OCI-LY1 (cell line): Measurements from ENCODE around the gene LMNA.

Experiments used
- H2AFZ ChIP-seq: fragments of 200-600 bp; sonication (generic), shearing (Covaris generic); 2 replicates; pipeline ENCODE4 v1.6.0; 2014; ENCODE audit warnings: antibody characterized with exemption, mild to moderate bottlenecking, low read length
- H3F3A ChIP-seq: fragments of 200-600 bp; sonication (generic), shearing (Covaris generic); 2 replicates; pipeline ENCODE4 v1.6.0; 2014; ENCODE audit warnings: mild to moderate bottlenecking, antibody characterized with exemption, low read length, moderate library complexity; ENCODE audit not compliant: insufficient read depth
- H3K27ac ChIP-seq: fragments of 200-600 bp; sonication (generic); 2 replicates; pipeline ENCODE4 v1.5.1; 2014; ENCODE audit warnings: low read length, mixed run types, mild to moderate bottlenecking, low read depth; ENCODE audit not compliant: poor library complexity, severe bottlenecking
- H3K27me3 ChIP-seq: fragments of 200-600 bp; sonication (generic); 2 replicates; pipeline ENCODE4 v1.6.0; 2014; ENCODE audit warnings: antibody characterized with exemption, mild to moderate bottlenecking, low read length, moderate library complexity; ENCODE audit not compliant: insufficient read depth
- H3K36me3 ChIP-seq: fragments of 200-600 bp; sonication (generic); 2 replicates; pipeline ENCODE4 v1.6.1; 2014; ENCODE audit warnings: mild to moderate bottlenecking, antibody characterized with exemption, low read length, moderate library complexity, mixed read lengths; ENCODE audit not compliant: insufficient read depth
- H3K4me1 ChIP-seq: fragments of 200-600 bp; sonication (generic); 2 replicates; pipeline ENCODE4 v1.5.1; 2014; ENCODE audit warnings: mild to moderate bottlenecking, low read length, moderate library complexity; ENCODE audit not compliant: insufficient read depth, severe bottlenecking
- H3K4me2 ChIP-seq: fragments of 200-600 bp; sonication (generic), shearing (Covaris generic); 2 replicates; pipeline ENCODE4 v1.6.1; 2014; ENCODE audit warnings: low read length
- H3K4me3 ChIP-seq: fragments of 200-600 bp; sonication (generic); 2 replicates; pipeline ENCODE4 v1.5.1; 2014; ENCODE audit warnings: low read length, low read depth, mild to moderate bottlenecking, mixed read lengths; ENCODE audit not compliant: poor library complexity, severe bottlenecking
- H3K79me2 ChIP-seq: fragments of 200-600 bp; shearing (Covaris generic); 2 replicates; pipeline ENCODE4 v1.6.1; 2016; ENCODE audit warnings: mixed run types, low read length, mixed read lengths; ENCODE audit not compliant: insufficient read depth
- H3K9ac ChIP-seq: fragments of 200-600 bp; sonication (generic), shearing (Covaris generic); 2 replicates; pipeline ENCODE4 v1.6.1; 2014; ENCODE audit warnings: mild to moderate bottlenecking, low read length, mixed read lengths
- H3K9me2 ChIP-seq: fragments of 200-600 bp; sonication (generic), shearing (Covaris generic); 2 replicates; pipeline ENCODE4 v1.6.1; 2014; ENCODE audit warnings: low read depth, mild to moderate bottlenecking, low read length, mixed read lengths
- H3K9me3 ChIP-seq: fragments of 200-600 bp; shearing (Covaris generic); 2 replicates; pipeline ENCODE4 v1.6.1; 2014; ENCODE audit warnings: low read length, mixed read lengths
- H4K20me1 ChIP-seq: fragments of 200-600 bp; sonication (generic), shearing (Covaris generic); 2 replicates; pipeline ENCODE4 v1.6.0; 2016; ENCODE audit warnings: mild to moderate bottlenecking, low read length; ENCODE audit not compliant: insufficient read depth
- CTCF ChIP-seq: fragments of 200-600 bp; sonication (generic), shearing (Covaris generic); IDR thresholded peaks from 2 replicates; pipeline ENCODE4 v1.5.1; 2017; ENCODE audit warnings: mild to moderate bottlenecking, antibody characterized with exemption, low read length, moderate library complexity, mixed read lengths
- EZH2 ChIP-seq: fragments of 200-600 bp; sonication (generic), shearing (Covaris generic); IDR thresholded peaks from 2 replicates; pipeline ENCODE4 v1.8.0; 2017; ENCODE audit warnings: borderline replicate concordance, mixed run types, mild to moderate bottlenecking, antibody characterized with exemption, low read length, moderate library complexity, mixed read lengths

LMNA gene

GRCh38 chr1:156126043-156126629, 11.6 kb downstream of the LMNA start:
- Histone ChIP-seq H3K4me1 (peaks cover 18% of the 10 kb centered on the region), H3K27me3 (0 out of 2 replicates have a peak, but pooled peaks cover 4% of the 10 kb centered on the region), H3K9ac (no peak overlapping the region), H3K4me3 (no peak overlapping the region), H3K79me2 (no peaks in the 10 kb centered on the region), H4K20me1 (no peaks in the 10 kb centered on the region), H3K9me2 (no peaks in the 10 kb centered on the region), H3K9me3 (no peaks in the 10 kb centered on the region), H3F3A (no peaks in the 10 kb centered on the region), H3K27ac (no peak overlapping the region), H2AFZ (no peak overlapping the region), H3K4me2 (no peak overlapping the region), H3K36me3 (no peaks in the 10 kb centered on the region)
- TF ChIP-seq CTCF (peak; percentile 27; the same call in 1 of the 2 replicates), EZH2 (no peak)

- no peak overlapping the region for H3K4me3 ChIP-seq
- no peaks in the 10 kb centered on the region for H3K36me3 ChIP-seq
- no peaks in the 10 kb centered on the region for H3F3A ChIP-seq
- no peaks in the 10 kb centered on the region for H3K79me2 ChIP-seq
- H3K4me1 ChIP-seq, result peaks cover 18% of the 10 kb centered on the region
- H3K27ac ChIP-seq, result no peak overlapping the region
- H3K4me2 ChIP-seq, result no peak overlapping the region
- H2AFZ ChIP-seq, result no peak overlapping the region
- no peak overlapping the region for H3K9ac ChIP-seq
- no peaks in the 10 kb centered on the region for H4K20me1 ChIP-seq
- no peaks in the 10 kb centered on the region for H3K9me2 ChIP-seq
- TF ChIP-seq CTCF (no peak), EZH2 (no peak)
- 0 out of 2 replicates have a peak, but pooled peaks cover 4% of the 10 kb centered on the region for H3K27me3 ChIP-seq
- no peaks in the 10 kb centered on the region for H3K9me3 ChIP-seq
Measured at GRCh38 chr1:156126630-156127534, 12.4 kb downstream of the LMNA start.

- no peak overlapping the region for H3K4me2 ChIP-seq
- no peak for TF ChIP-seq CTCF
- TF ChIP-seq EZH2, result no peak
- no peak overlapping the region for H3K27ac ChIP-seq
- no peaks in the 10 kb centered on the region for H3K9me2 ChIP-seq
- no peak overlapping the region for H2AFZ ChIP-seq
- H3K4me3 ChIP-seq, result no peak overlapping the region
- 0 out of 2 replicates have a peak, but pooled peaks cover 4% of the 10 kb centered on the region for H3K27me3 ChIP-seq
- H3K9me3 ChIP-seq, result no peaks in the 10 kb centered on the region
- H3K9ac ChIP-seq, result no peak overlapping the region
- no peaks in the 10 kb centered on the region for H3K36me3 ChIP-seq
- no peaks in the 10 kb centered on the region for H3K79me2 ChIP-seq
- no peaks in the 10 kb centered on the region for H4K20me1 ChIP-seq
- peaks cover 18% of the 10 kb centered on the region for H3K4me1 ChIP-seq
- no peaks in the 10 kb centered on the region for H3F3A ChIP-seq
Measured at GRCh38 chr1:156128308-156128653, 13.8 kb downstream of the LMNA start.
